IMR-90 (cell line): ENCODE results near the gene CYB5R2.

ENCODE experiments used
- CEBPB ChIP-seq: IDR thresholded peaks from 2 replicates; pipeline ENCODE4 v1.6.1; 2012; ENCODE audit warnings: low read depth, low read length, improper control_type of control experiment
- CHD1 ChIP-seq: IDR thresholded peaks from 2 replicates; pipeline ENCODE4 v1.6.1; 2012; ENCODE audit warnings: low read depth, low read length, improper control_type of control experiment
- CTCF ChIP-seq: conservative IDR thresholded peaks from 2 replicates; pipeline ENCODE4 v1.5.1; 2012; ENCODE audit warnings: mild to moderate bottlenecking, low read depth, low read length, improper control_type of control experiment
- FOS ChIP-seq: fragments of 150-350 bp; IDR thresholded peaks from 2 replicates; pipeline ENCODE4 v1.6.1; 2016; ENCODE audit warnings: low read depth, low read length
- MAZ ChIP-seq: IDR thresholded peaks from 2 replicates; pipeline ENCODE4 v1.6.1; 2012; ENCODE audit warnings: low read depth, mild to moderate bottlenecking, low read length, improper control_type of control experiment, moderate library complexity, borderline replicate concordance
- MXI1 ChIP-seq: IDR thresholded peaks from 2 replicates; pipeline ENCODE4 v1.6.1; 2012; ENCODE audit warnings: low read depth, mild to moderate bottlenecking, low read length, moderate library complexity, borderline replicate concordance
- POLR2A ChIP-seq: IDR thresholded peaks from 2 replicates; pipeline ENCODE4 v1.6.1; 2012; ENCODE audit warnings: mild to moderate bottlenecking, low read depth, low read length
- RAD21 ChIP-seq: IDR thresholded peaks from 2 replicates; pipeline ENCODE4 v1.6.1; 2012; ENCODE audit warnings: low read length, improper control_type of control experiment
- RCOR1 ChIP-seq: IDR thresholded peaks from 2 replicates; pipeline ENCODE4 v1.6.1; 2012; ENCODE audit warnings: mild to moderate bottlenecking, low read length, improper control_type of control experiment; ENCODE audit not compliant: insufficient replicate concordance
- RFX5 ChIP-seq: IDR thresholded peaks from 2 replicates; pipeline ENCODE4 v1.8.0; 2012; ENCODE audit warnings: low read depth, mild to moderate bottlenecking, low read length, moderate library complexity
- SMC3 ChIP-seq: fragments of 150-350 bp; IDR thresholded peaks from 2 replicates; pipeline ENCODE4 v1.6.1; 2016; ENCODE audit warnings: low read depth, mild to moderate bottlenecking, antibody characterized with exemption, low read length, moderate library complexity
- TF ChIP-seq, protein P1 (sequence below): fragments of 150-350 bp; IDR thresholded peaks from 2 replicates; pipeline ENCODE4 v1.6.1; 2017; ENCODE audit warnings: mild to moderate bottlenecking, antibody characterized with exemption, low read length, low read depth

DNA sequence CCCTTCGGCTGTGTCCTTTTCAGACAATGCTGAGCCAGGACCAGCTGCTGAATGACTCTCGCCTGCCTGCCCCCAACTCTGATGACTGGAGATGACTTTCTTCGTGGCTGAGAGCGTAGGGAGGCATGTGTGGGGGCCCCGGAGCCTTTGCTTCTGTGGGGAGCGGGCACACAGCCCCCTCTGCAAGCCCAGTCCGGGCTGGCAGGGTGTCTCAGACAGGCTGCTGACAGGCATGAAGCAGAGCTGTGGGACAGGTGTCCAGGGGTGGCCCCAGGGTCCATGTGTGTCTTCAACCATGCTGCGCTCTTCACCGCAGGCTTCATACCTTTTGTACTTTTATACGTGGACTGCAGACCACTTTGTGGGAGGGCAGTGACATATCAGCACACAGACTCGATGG is 16.6 kb downstream of the CYB5R2 start:
- TF ChIP-seq CHD1 (no peak), POLR2A (no peak), RCOR1 (no peak), CTCF (no peak), MXI1 (no peak), FOS (no peak), CEBPB (no peak), RFX5 (no peak), SMC3 (no peak), MAZ (no peak), RAD21 (no peak)
- TF ChIP-seq, protein P1, sequence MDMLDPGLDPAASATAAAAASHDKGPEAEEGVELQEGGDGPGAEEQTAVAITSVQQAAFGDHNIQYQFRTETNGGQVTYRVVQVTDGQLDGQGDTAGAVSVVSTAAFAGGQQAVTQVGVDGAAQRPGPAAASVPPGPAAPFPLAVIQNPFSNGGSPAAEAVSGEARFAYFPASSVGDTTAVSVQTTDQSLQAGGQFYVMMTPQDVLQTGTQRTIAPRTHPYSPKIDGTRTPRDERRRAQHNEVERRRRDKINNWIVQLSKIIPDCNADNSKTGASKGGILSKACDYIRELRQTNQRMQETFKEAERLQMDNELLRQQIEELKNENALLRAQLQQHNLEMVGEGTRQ = no peak
